ENCODE results near the gene LRCH1.

- TF ChIP-seq, protein P1, sequence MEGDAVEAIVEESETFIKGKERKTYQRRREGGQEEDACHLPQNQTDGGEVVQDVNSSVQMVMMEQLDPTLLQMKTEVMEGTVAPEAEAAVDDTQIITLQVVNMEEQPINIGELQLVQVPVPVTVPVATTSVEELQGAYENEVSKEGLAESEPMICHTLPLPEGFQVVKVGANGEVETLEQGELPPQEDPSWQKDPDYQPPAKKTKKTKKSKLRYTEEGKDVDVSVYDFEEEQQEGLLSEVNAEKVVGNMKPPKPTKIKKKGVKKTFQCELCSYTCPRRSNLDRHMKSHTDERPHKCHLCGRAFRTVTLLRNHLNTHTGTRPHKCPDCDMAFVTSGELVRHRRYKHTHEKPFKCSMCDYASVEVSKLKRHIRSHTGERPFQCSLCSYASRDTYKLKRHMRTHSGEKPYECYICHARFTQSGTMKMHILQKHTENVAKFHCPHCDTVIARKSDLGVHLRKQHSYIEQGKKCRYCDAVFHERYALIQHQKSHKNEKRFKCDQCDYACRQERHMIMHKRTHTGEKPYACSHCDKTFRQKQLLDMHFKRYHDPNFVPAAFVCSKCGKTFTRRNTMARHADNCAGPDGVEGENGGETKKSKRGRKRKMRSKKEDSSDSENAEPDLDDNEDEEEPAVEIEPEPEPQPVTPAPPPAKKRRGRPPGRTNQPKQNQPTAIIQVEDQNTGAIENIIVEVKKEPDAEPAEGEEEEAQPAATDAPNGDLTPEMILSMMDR (IDR thresholded peaks at IDR 0.05; ENCODE audit: borderline replicate concordance, extremely low read depth, low read length, poor library complexity, severe bottlenecking): no peak
- TF ChIP-seq EZH2 (IDR thresholded peaks at IDR 0.05; ENCODE audit: borderline replicate concordance, low read depth, low read length, severe bottlenecking): no peak
Observed at GRCh38 chr13:46738766-46739165, 185.8 kb downstream of the LRCH1 start.
